ENCODE data around the gene DNAJA4. TPM values are rescaled to one million over a fixed set of nuclear protein-coding genes. Genes with fewer than 3 reads are reported as not detected.

Gene DNAJA4
- total and polyA plus RNA-seq, 2 of the 8 experiments (the other 6 are each of a cell fraction or from before 2014, with no cell fraction given), result 3.6 to 6.2 TPM

DNA sequence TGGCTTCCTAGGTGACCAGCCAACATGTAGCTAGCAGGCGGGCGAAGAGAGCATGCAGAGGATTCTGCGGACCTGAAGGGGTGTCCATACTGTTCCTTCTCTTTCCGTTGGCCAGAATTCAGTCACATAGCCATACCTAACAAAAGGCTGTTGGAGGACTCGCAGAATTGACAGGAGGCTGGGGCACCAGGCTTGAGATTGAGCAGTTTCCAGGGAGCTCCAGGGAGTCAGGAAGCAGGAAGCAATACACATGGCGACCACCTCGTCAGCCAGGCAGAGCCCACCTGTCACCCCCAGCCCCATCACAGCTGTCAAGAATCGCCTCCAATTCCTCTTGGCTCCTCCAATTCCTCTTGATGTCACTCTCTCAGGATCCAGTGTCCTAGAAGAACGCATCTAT, 13.2 kb upstream of the DNAJA4 start:
- no peaks in the 10 kb centered on the region for H3K79me2 ChIP-seq (ENCODE audit: control insufficient read depth in 1 of 2, insufficient read depth in 2 of 2, low read length in 2 of 2)
- POLR2A ChIA-PET (ENCODE audit: partially characterized antibody), result interaction anchor here (0.6 to 1.3 kb wide), 2 partner anchors 28 to 102 kb away, joined by 3 read pairs; partner anchors contain the start of gene IDH3A
- TF ChIP-seq POU5F1 (IDR thresholded peaks at IDR 0.05; ENCODE audit: low read depth, low read length) (no peak), KDM5A (IDR thresholded peaks at IDR 0.05; ENCODE audit: low read length) (no peak), BRCA1 (IDR thresholded peaks at IDR 0.05; ENCODE audit: low read depth, low read length) (no peak), CBX8 (IDR thresholded peaks at IDR 0.05; ENCODE audit: borderline replicate concordance, low read depth, low read length) (no peak), MAFK (IDR thresholded peaks at IDR 0.05; ENCODE audit: low read depth, low read length) (no peak), JUND (IDR thresholded peaks at IDR 0.05; ENCODE audit: low read length) (no peak), SP4 (IDR thresholded peaks at IDR 0.05; ENCODE audit: low read length) (no peak)

More for the DNA sequence above, 13.2 kb upstream of the DNAJA4 start:
- Histone ChIP-seq H3K23me2 (ENCODE audit: low read depth, low read length) (no peaks in the 10 kb centered on the region), H3K36me3 (ENCODE audit: control insufficient read depth in 2 of 4, insufficient read depth in 4 of 4, low read length in 3 of 4) (no peaks in the 10 kb centered on the region), H3K27ac (ENCODE audit: low read depth, low read length) (no peak overlapping the region), H2BK12ac (ENCODE audit: low read depth, low read length) (no peak overlapping the region), H2AK5ac (ENCODE audit: low read depth, low read length) (no peak overlapping the region), H3K4me3 (ENCODE audit: extremely low read depth in 1 of 4, insufficient read depth in 2 of 4, low read depth in 3 of 4, low read length in 4 of 4) (no peak overlapping the region), H3K9me3 (ENCODE audit: insufficient read depth in 2 of 2, low read depth in 1 of 2, low read length in 1 of 2) (no peaks in the 10 kb centered on the region), H2BK20ac (ENCODE audit: low read length) (no peak overlapping the region), H2AFZ (ENCODE audit: low read length) (no peak overlapping the region), H2BK5ac (ENCODE audit: low read depth, low read length) (no peak overlapping the region), H3K14ac (ENCODE audit: insufficient read length) (no peak overlapping the region), H3K23ac (ENCODE audit: insufficient read length) (no peak overlapping the region), H4K91ac (replicated peaks; ENCODE audit: insufficient read length, low read length) (no peak overlapping the region), H3K56ac (replicated peaks; ENCODE audit: insufficient read length, low read depth, low read length) (no peak overlapping the region), H3K4me1 (replicated peaks in 1 of 4; ENCODE audit: control insufficient read depth in 3 of 4, insufficient read depth in 4 of 4, low read length in 3 of 4) (no peaks in the 10 kb centered on the region; a peak in 1 of 7 replicates), H3K79me1 (ENCODE audit: low read depth, low read length) (no peaks in the 10 kb centered on the region), H3K4me2 (ENCODE audit: insufficient read depth in 1 of 2, low read depth in 2 of 2, low read length in 2 of 2) (no peak overlapping the region), H4K8ac (ENCODE audit: extremely low read depth, insufficient read depth, low read length) (no peak overlapping the region), H3K27me3 (replicated peaks in 1 of 4; ENCODE audit: control insufficient read depth in 3 of 4, extremely low read depth in 1 of 4, insufficient read depth in 3 of 4, low read length in 3 of 4) (no peaks in the 10 kb centered on the region), H4K20me1 (replicated peaks in 1 of 2; ENCODE audit: control insufficient read depth in 1 of 2, insufficient read depth in 2 of 2, low read length in 2 of 2) (no peaks in the 10 kb centered on the region), H4K5ac (ENCODE audit: insufficient read length, low read depth, low read length) (no peak overlapping the region), H3K18ac (ENCODE audit: extremely low read depth, low read length) (no peak overlapping the region), H2BK15ac (ENCODE audit: low read length) (no peak overlapping the region), H3K9ac (replicated peaks in 1 of 4; ENCODE audit: extremely low read depth in 1 of 4, low read depth in 3 of 4, low read length in 3 of 4) (no peak overlapping the region; a peak in 1 of 7 replicates), H3K4ac (replicated peaks; ENCODE audit: insufficient read length, low read depth, low read length) (no peak overlapping the region), H2BK120ac (replicated peaks; ENCODE audit: low read depth, low read length) (no peak overlapping the region)
- DNase-seq (ENCODE audit: low read depth in 1 of 2, low spot score in 2 of 2) (no peak), FAIRE-seq (no peak)
- 86% methylated on average over 9 of the region's 9 CpGs; no CpG with 5 or more reads in 1 of the 2 experiments for WGBS, 2 experiments (ENCODE audit: extremely low coverage in 1 of 2, insufficient coverage in 1 of 2, insufficient read length in 1 of 2, insufficient replicate concordance in 2 of 2, low coverage in 1 of 2, low lambda C conversion rate in 2 of 2, missing lambda C conversion rate in 1 of 2)
- CTCF ChIA-PET (ENCODE audit: partially characterized antibody), result interaction anchor here (1.0 to 1.8 kb wide), 6 partner anchors 56 to 292 kb away, joined by 3 to 4 read pairs (median 3); no protein-coding TSS in a partner anchor
